Kidney (tissue), 14 donors: ENCODE measurements around the gene RRP7A. TPM values are rescaled to one million over a fixed set of nuclear protein-coding genes. Genes with fewer than 3 reads are reported as not detected.

Experiments used
- DNase-seq, 5 donors: peaks; one replicate each; pipeline ENCODE4 v3.0.0-alpha.2; 2013 to 2020
- FAIRE-seq: peaks from 2 replicates; lab custom pipeline; 2012; peaks lifted over from hg19 to GRCh38; lab: Jason Lieb, UNC
- H3K27ac ChIP-seq, 2 donors: one replicate each; pipeline ENCODE4 v1.7.0; 2013; ENCODE audit warnings: low read depth in 2 of 2, low read length in 2 of 2, inconsistent platforms in 1 of 2
- H3K27me3 ChIP-seq: one replicate; pipeline ENCODE4 v1.7.1; 2013; ENCODE audit warnings: low read length, inconsistent platforms; ENCODE audit not compliant: control insufficient read depth, insufficient read depth
- H3K36me3 ChIP-seq, 3 donors: one replicate each; pipeline versions ENCODE4 v1.7.0 to v1.7.1; 2013; ENCODE audit warnings: low read length in 3 of 3, control low read depth in 1 of 3, inconsistent platforms in 1 of 3; ENCODE audit not compliant: insufficient read depth in 3 of 3, control insufficient read depth in 2 of 3
- H3K4me1 ChIP-seq, 3 donors: one replicate each; pipeline versions ENCODE4 v1.7.0 to v1.7.1; 2013; ENCODE audit warnings: low read length in 3 of 3, inconsistent platforms in 1 of 3, low read depth in 1 of 3; ENCODE audit not compliant: control insufficient read depth in 2 of 3, insufficient read depth in 2 of 3
- H3K4me3 ChIP-seq, 3 donors: one replicate each; pipeline versions ENCODE4 v1.7.0 to v1.8.1; 2013; ENCODE audit warnings: low read length in 3 of 3, control low read depth in 1 of 3, inconsistent platforms in 1 of 3
- H3K9ac ChIP-seq, 3 donors: one replicate each; pipeline versions ENCODE4 v1.7.0 to v1.7.1; 2013; ENCODE audit warnings: low read length in 3 of 3, control low read depth in 1 of 3, inconsistent platforms in 1 of 3
- H3K9me3 ChIP-seq, 3 donors: one replicate each; pipeline versions ENCODE4 v1.7.0 to v1.7.1; 2013; ENCODE audit warnings: low read length in 3 of 3, control low read depth in 1 of 3, inconsistent platforms in 1 of 3; ENCODE audit not compliant: control insufficient read depth in 2 of 3, insufficient read depth in 1 of 3
- CTCF ChIP-seq: IDR thresholded peaks from 3 replicates; pipeline ENCODE4 v1.5.1; 2012; ENCODE audit warnings: mild to moderate bottlenecking, moderate library complexity, borderline replicate concordance; ENCODE audit not compliant: insufficient read depth; ENCODE audit errors: extremely low read depth
- intact Hi-C: fragments of 100-400 bp; cut with DNase I; formaldehyde crosslinking; loops from one replicate; pipeline ENCODE4 v1.11.1; 2022
- polyA plus RNA-seq: library from polyadenylated mRNA; stranded (reverse); fragments of 350-450 nt; fragmentation: Illumina TruSeq; extraction: RNeasy Lipid Tissue Mini Kit (QIAGEN cat#74804); gene quantifications from one replicate; pipeline ENCODE4 v1.2.3, GENCODE V29; 2014; ENCODE audit warnings: low read depth, low replicate concordance; ENCODE audit not compliant: insufficient read depth
- total RNA-seq: library from RNA; stranded (reverse); fragmentation: NEBNext Ultra II Directional; extraction: Animal tissue kit (Norgen Biotek cat#: 25700); gene quantifications from one replicate; pipeline ENCODE4 v1.2.1, GENCODE V29; 2021
- donor health status: control.
- donor health status: control.
- donor health status: control.
- donor health status: control.
- donor health status: control.
- donor health status: DM: yes; HTN: yes; CAD: no.
- donor health status: Normal renal cell carcinoma (clear cell type).

Gene RRP7A
- total and polyA plus RNA-seq, 2 donors from 2014 or later = 26.3 to 35.2 TPM

- Histone ChIP-seq H3K27ac (no peak overlapping the region), H3K4me1 (peaks cover 0 to 9% (median 5%) of the 10 kb centered on the region in 3 donors), H3K9me3 (no peaks in the 10 kb centered on the region), H3K9ac (peak overlapping the region in 1 of 3 donors; percentile 34), H3K4me3 (no peak overlapping the region), H3K27me3 (no peaks in the 10 kb centered on the region), H3K36me3 (no peaks in the 10 kb centered on the region)
- intact Hi-C loops = no loop called here
- DNase-seq = no peak
- FAIRE-seq = no peak
- no peak for TF ChIP-seq CTCF
These were observed 42.3 kb upstream of the RRP7A start for GRCh38 chr22:42561856-42562255.

GRCh38 chr22:42560781-42561180, 41.2 kb upstream of the RRP7A start:
- H3K4me3 ChIP-seq = no peak overlapping the region
- H3K36me3 ChIP-seq = no peaks in the 10 kb centered on the region
- H3K9me3 ChIP-seq = no peaks in the 10 kb centered on the region
- no peak for FAIRE-seq
- TF ChIP-seq CTCF = peak; percentile 34
- H3K27ac ChIP-seq = no peak overlapping the region
- intact Hi-C loops = no loop called here
- H3K4me1 ChIP-seq = peaks cover 0 to 9% (median 5%) of the 10 kb centered on the region in 3 donors
- H3K27me3 ChIP-seq = no peaks in the 10 kb centered on the region
- peak in 1 of 5 donors; percentile 49 for DNase-seq
- no peak overlapping the region for H3K9ac ChIP-seq

- Histone ChIP-seq H3K4me1 (peaks cover 0 to 9% (median 5%) of the 10 kb centered on the region in 3 donors), H3K9me3 (no peaks in the 10 kb centered on the region), H3K4me3 (no peak overlapping the region), H3K36me3 (no peaks in the 10 kb centered on the region), H3K27ac (no peak overlapping the region), H3K27me3 (no peaks in the 10 kb centered on the region), H3K9ac (no peak overlapping the region)
- TF ChIP-seq CTCF = no peak
- no peak for DNase-seq
- FAIRE-seq = no peak
- intact Hi-C loops = no loop called here
These were observed 40.8 kb upstream of the RRP7A start for GRCh38 chr22:42560381-42560780.
